Right atrium auricular region (tissue), 2 donors: ENCODE data around the gene ENPP1. TPM values are rescaled to one million over a fixed set of nuclear protein-coding genes. Genes with fewer than 3 reads are reported as not detected.

ENCODE experiments used
- DNase-seq: peaks from one replicate; pipeline ENCODE4 v3.0.0-alpha.2; 2019; ENCODE audit warnings: low spot score
- H3K27ac ChIP-seq, 2 donors: fragments of 200-600 bp; sonication (generic); 1 replicate in 1 of 2; 2 replicates in 1 of 2; pipeline ENCODE4 v1.5.1; 2016 to 2019
- H3K27me3 ChIP-seq, 2 donors: fragments of 200-600 bp; sonication (generic); one replicate each; pipeline versions ENCODE4 v1.5.1 to v1.6.0; 2017 to 2019
- H3K36me3 ChIP-seq: fragments of 200-600 bp; sonication (generic); one replicate; pipeline ENCODE4 v1.5.1; 2016
- H3K4me1 ChIP-seq, 2 donors: fragments of 200-600 bp; sonication (generic); one replicate each; pipeline versions ENCODE4 v1.5.1 to v1.6.0; 2017 to 2019
- H3K4me3 ChIP-seq, 2 donors: fragments of 200-600 bp; sonication (generic); 1 replicate in 1 of 2; 2 replicates in 1 of 2; pipeline ENCODE4 v1.5.1; 2017 to 2019; ENCODE audit warnings: mild to moderate bottlenecking in 1 of 2, moderate library complexity in 1 of 2
- H3K9me3 ChIP-seq, 2 donors: fragments of 200-600 bp; sonication (generic); one replicate each; pipeline ENCODE4 v1.5.1; 2019
- total RNA-seq, 2 donors: library from RNA; depleted of rRNA; stranded (reverse); fragments of >200 nt; gene quantifications; one replicate each; pipeline ENCODE4 v1.1.0, GENCODE V29; 2016
- TF ChIP-seq, protein P1 (sequence below), 2 donors: fragments of 200-600 bp; sonication (generic); IDR thresholded peaks; one replicate each; pipeline ENCODE4 v1.5.1; 2019; ENCODE audit warnings: antibody characterized with exemption in 2 of 2

The ENPP1 gene
- total RNA-seq, 2 donors from 2014 or later: 3.4 to 5.5 TPM

DNA sequence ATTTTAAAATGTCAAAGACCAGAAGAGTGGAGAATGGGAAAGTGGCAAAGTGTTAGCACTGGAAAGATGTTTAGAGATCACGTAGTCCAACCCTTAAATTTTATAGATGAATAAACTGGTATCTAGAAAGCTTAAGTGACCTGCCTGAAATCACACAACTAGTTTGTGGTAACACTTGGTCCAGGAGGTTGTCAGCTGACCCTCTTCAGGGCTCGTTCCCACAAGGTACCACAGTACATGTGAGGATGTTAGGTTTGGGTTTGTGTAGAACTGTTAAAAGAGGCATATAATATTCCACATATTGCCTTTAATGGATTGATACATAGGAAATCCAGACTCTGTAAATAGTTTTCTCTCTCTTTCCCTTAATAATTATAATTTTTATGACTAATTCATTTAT lies 39.1 kb downstream of the ENPP1 start:
- TF ChIP-seq, protein P1, sequence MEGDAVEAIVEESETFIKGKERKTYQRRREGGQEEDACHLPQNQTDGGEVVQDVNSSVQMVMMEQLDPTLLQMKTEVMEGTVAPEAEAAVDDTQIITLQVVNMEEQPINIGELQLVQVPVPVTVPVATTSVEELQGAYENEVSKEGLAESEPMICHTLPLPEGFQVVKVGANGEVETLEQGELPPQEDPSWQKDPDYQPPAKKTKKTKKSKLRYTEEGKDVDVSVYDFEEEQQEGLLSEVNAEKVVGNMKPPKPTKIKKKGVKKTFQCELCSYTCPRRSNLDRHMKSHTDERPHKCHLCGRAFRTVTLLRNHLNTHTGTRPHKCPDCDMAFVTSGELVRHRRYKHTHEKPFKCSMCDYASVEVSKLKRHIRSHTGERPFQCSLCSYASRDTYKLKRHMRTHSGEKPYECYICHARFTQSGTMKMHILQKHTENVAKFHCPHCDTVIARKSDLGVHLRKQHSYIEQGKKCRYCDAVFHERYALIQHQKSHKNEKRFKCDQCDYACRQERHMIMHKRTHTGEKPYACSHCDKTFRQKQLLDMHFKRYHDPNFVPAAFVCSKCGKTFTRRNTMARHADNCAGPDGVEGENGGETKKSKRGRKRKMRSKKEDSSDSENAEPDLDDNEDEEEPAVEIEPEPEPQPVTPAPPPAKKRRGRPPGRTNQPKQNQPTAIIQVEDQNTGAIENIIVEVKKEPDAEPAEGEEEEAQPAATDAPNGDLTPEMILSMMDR (IDR thresholded peaks at IDR 0.05): no peak
- no peak for DNase-seq
- H3K27me3 ChIP-seq: no peaks in the 10 kb centered on the region
- H3K4me1 ChIP-seq: no peaks in the 10 kb centered on the region
- no peaks in the 10 kb centered on the region for H3K9me3 ChIP-seq
- no peaks in the 10 kb centered on the region for H3K36me3 ChIP-seq
- H3K27ac ChIP-seq: no peak overlapping the region
- no peak overlapping the region for H3K4me3 ChIP-seq

DNA sequence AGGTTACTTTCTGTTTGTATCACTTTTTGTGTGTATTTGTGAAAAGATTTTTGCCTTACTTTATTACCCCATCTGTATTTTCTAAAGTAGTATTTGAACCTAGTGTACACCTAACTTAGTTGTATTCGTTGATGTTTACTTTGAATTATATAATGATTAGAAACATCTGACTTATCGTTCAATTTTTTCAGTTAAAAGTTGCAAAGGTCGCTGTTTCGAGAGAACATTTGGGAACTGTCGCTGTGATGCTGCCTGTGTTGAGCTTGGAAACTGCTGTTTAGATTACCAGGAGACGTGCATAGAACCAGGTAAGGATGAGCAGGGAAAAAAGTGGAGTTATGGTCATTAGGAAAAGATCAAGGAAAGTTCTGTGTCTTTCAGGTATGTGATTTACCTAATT lies 42.0 kb downstream of the ENPP1 start:
- no peak overlapping the region for H3K4me3 ChIP-seq
- TF ChIP-seq, protein P1 (IDR thresholded peaks at IDR 0.05): no peak
- H3K27me3 ChIP-seq: no peaks in the 10 kb centered on the region
- DNase-seq: no peak
- no peaks in the 10 kb centered on the region for H3K4me1 ChIP-seq
- H3K36me3 ChIP-seq: no peaks in the 10 kb centered on the region
- H3K27ac ChIP-seq: no peak overlapping the region
- H3K9me3 ChIP-seq: no peaks in the 10 kb centered on the region

DNA sequence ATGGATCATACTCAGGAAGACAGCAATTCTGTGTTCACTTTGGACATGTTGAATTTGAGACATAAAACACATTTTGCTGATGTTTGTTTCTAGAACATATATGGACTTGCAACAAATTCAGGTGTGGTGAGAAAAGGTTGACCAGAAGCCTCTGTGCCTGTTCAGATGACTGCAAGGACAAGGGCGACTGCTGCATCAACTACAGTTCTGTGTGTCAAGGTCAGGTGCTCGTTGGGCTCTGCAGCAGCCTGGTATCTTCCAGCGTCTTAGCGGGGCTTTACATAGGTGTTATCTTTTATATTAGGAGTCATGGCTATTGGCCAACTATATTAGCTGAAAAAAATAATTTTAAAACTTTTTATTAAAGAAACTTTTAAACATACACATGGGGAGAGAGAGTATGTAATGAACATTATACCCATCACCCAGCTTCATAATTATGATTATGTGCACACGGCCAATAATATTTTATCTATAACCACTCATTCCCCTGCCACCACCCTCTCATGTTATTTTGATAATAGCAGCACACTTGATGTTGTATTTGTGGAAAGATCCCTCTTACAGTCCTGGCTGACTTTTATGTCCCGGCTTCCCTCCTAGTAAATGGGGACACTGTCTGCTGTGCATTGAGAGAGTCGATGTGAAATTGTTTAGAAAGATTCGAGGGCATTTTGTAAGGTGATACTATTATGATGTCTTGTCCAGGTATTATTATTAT lies 43.4 kb downstream of the ENPP1 start:
- H3K36me3 ChIP-seq: no peaks in the 10 kb centered on the region
- DNase-seq: no peak
- TF ChIP-seq, protein P1 (IDR thresholded peaks at IDR 0.05): no peak
- no peaks in the 10 kb centered on the region for H3K9me3 ChIP-seq
- no peaks in the 10 kb centered on the region for H3K27me3 ChIP-seq
- no peak overlapping the region for H3K4me3 ChIP-seq
- no peak overlapping the region for H3K27ac ChIP-seq
- no peaks in the 10 kb centered on the region for H3K4me1 ChIP-seq

DNA sequence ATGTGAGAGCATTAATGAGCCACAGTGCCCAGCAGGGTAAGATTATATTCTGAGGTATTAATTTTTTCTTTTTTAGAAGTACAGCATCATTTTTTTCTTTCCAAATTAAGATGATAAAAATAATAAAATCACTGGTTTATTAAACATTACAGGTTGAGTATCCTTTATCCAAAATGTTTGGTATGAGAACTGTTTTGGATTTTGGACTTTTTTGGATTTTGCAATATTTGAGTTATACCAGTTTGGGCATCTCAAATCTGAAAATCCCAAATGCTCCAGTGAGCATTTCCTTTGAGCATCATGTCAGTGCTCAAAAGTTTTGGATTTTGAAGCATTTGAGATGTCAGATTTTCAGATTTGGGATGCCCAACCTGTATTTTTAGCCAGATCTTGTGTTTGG lies 44.4 kb downstream of the ENPP1 start:
- no peak for DNase-seq
- Histone ChIP-seq H3K4me1 (no peaks in the 10 kb centered on the region), H3K4me3 (no peak overlapping the region), H3K27ac (no peak overlapping the region), H3K36me3 (no peaks in the 10 kb centered on the region), H3K9me3 (no peaks in the 10 kb centered on the region), H3K27me3 (no peaks in the 10 kb centered on the region)
- TF ChIP-seq, protein P1 (IDR thresholded peaks at IDR 0.05): no peak

DNA sequence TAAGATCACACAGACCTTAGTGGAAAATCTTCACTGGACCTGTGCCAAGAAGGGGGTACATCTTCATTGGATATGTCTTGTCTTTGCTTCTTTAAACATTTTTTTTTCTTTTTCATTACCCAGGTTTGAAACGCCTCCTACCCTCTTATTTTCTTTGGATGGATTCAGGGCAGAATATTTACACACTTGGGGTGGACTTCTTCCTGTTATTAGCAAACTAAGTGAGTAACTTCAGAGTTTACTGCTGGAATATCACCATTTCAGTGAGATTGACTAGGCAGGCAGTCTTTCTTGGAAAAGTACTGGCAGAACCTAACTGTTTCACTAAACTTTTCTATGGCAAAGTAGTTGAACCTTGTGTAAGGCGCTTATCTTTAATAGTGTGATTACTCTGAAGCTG lies 47.0 kb downstream of the ENPP1 start:
- Histone ChIP-seq H3K4me3 (no peak overlapping the region), H3K9me3 (no peaks in the 10 kb centered on the region), H3K27ac (no peak overlapping the region), H3K27me3 (no peaks in the 10 kb centered on the region), H3K4me1 (no peaks in the 10 kb centered on the region), H3K36me3 (no peaks in the 10 kb centered on the region)
- DNase-seq: no peak
- TF ChIP-seq, protein P1 (IDR thresholded peaks at IDR 0.05): no peak
